ENCODE measurements around the gene NUP153.

DNA sequence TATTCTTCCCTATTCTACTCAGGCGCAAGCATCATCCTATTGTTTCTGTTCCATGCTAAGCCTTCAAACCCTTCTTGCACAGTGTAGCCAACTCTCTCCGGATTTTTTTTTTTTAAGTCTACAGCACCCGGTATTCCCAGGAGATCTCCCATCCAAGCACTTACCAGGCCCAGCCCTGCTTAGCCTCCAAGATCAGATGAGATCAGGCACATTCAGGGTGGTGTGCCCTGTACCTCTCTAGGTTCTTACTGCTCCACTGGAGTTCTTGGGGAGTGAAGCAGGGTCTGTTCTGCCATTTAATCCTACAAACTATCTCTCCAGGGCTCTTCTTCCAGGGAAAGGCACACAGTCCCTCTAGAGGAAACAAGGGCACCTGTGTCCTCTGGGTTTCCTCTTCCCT lies 14.9 kb upstream of the NUP153 start:
- TF ChIP-seq CTCF (IDR thresholded peaks at IDR 0.05) (no peak), POLR2A (IDR thresholded peaks at IDR 0.05) (no peak)
